ENCODE data around the gene NBPF4.

The NBPF4 gene

GRCh38 chr1:108190001-108190634 lies 53.8 kb downstream of the NBPF4 start:
- Histone ChIP-seq H3K9me3 (no peaks in the 10 kb centered on the region), H3K27ac (no peak overlapping the region), H3K4me1 (ENCODE audit: control insufficient read depth in 1 of 2, insufficient read depth in 1 of 2, low read depth in 1 of 2, low read length in 1 of 2) (no peaks in the 10 kb centered on the region), H3K4me3 (ENCODE audit: low read depth in 1 of 2, low read length in 1 of 2) (no peak overlapping the region), H3K27me3 (no peaks in the 10 kb centered on the region), H3K36me3 (peaks cover 11% of the 10 kb centered on the region)
- no peak for TF ChIP-seq CTCF (IDR thresholded peaks at IDR 0.05)

GRCh38 chr1:108188801-108189200 lies 55.1 kb downstream of the NBPF4 start:
- peaks cover 13% of the 10 kb centered on the region for H3K36me3 ChIP-seq
- H3K4me1 ChIP-seq (ENCODE audit: control insufficient read depth in 1 of 2, insufficient read depth in 1 of 2, low read depth in 1 of 2, low read length in 1 of 2), result no peaks in the 10 kb centered on the region
- TF ChIP-seq CTCF (IDR thresholded peaks at IDR 0.05), result no peak
- H3K9me3 ChIP-seq, result no peaks in the 10 kb centered on the region
- H3K27me3 ChIP-seq, result no peaks in the 10 kb centered on the region
- no peak overlapping the region for H3K4me3 ChIP-seq (ENCODE audit: low read depth in 1 of 2, low read length in 1 of 2)
- no peak overlapping the region for H3K27ac ChIP-seq

- H3K4me3 ChIP-seq (ENCODE audit: low read depth in 1 of 2, low read length in 1 of 2), result no peak overlapping the region
- no peak for TF ChIP-seq CTCF (IDR thresholded peaks at IDR 0.05)
- peaks cover 39% of the 10 kb centered on the region for H3K36me3 ChIP-seq
- no peaks in the 10 kb centered on the region for H3K27me3 ChIP-seq
- H3K9me3 ChIP-seq, result no peaks in the 10 kb centered on the region
- H3K27ac ChIP-seq, result no peak overlapping the region
- H3K4me1 ChIP-seq (ENCODE audit: control insufficient read depth in 1 of 2, insufficient read depth in 1 of 2, low read depth in 1 of 2, low read length in 1 of 2), result no peaks in the 10 kb centered on the region
Observed at GRCh38 chr1:108182959-108183700, 60.7 kb downstream of the NBPF4 start.

GRCh38 chr1:108179018-108179417 lies 64.9 kb downstream of the NBPF4 start:
- Histone ChIP-seq H3K9me3 (no peaks in the 10 kb centered on the region), H3K36me3 (peaks cover 43% of the 10 kb centered on the region), H3K27me3 (no peaks in the 10 kb centered on the region), H3K4me1 (ENCODE audit: control insufficient read depth in 1 of 2, insufficient read depth in 1 of 2, low read depth in 1 of 2, low read length in 1 of 2) (no peaks in the 10 kb centered on the region), H3K27ac (no peak overlapping the region), H3K4me3 (ENCODE audit: low read depth in 1 of 2, low read length in 1 of 2) (no peak overlapping the region)
- TF ChIP-seq CTCF (IDR thresholded peaks at IDR 0.05), result no peak
